ENCODE results near the gene TRIM61. TPM values are rescaled to one million over a fixed set of nuclear protein-coding genes. Genes with fewer than 3 reads are reported as not detected.

Gene TRIM61
- total and polyA plus RNA-seq, 9 of the 15 experiments (the other 6 are each of a cell fraction or from before 2014, with no cell fraction given), result 0.07 to 0.92 (median 0.42) TPM

DNA sequence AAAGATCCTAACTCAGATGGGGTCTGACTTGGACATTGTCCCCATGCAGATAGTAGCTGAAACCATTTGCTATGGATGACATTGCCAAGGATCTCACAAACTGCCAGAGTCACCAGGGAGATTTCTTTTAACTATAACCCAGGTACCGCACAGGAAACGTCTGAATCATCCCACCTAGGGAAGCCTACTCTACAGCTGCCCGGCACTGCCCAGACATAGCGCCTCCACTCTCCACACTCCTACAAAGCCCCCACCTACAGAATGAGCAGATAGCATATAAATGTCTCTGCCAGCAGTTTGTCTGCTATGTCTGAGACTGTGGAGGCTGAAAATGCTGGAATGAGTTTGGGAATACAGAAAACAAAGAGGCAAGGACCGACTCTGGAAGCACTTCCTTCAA, 32.3 kb downstream of the TRIM61 start (continued):
- TF ChIP-seq PYGO2 (tag; IDR thresholded peaks at IDR 0.05), result no peak

GRCh38 chr4:164943192-164943591, 34.3 kb downstream of the TRIM61 start:
- CTCF ChIA-PET (ENCODE audit: low intra/inter-chr PET ratio), result no interaction called here
- in situ Hi-C loops (cut with MboI) (no loop called here), intact Hi-C loops (cut with micrococcal nuclease) (no loop called here)
- Histone ChIP-seq H2AFZ (ENCODE audit: low read depth, low read length) (no peak overlapping the region), H3K27ac (ENCODE audit: extremely low read depth, low read depth, low read length) (no peak overlapping the region), H3K36me3 (ENCODE audit: control insufficient read depth, insufficient read depth, low read length) (no peaks in the 10 kb centered on the region), H3K9me3 (replicated peaks; ENCODE audit: control insufficient read depth, insufficient read depth, low read depth, low read length) (no peaks in the 10 kb centered on the region), H3K4me1 (replicated peaks in 1 of 2; ENCODE audit: control insufficient read depth in 2 of 2, insufficient read depth in 2 of 2, low read length in 2 of 2) (no peaks in the 10 kb centered on the region), H3K9me1 (ENCODE audit: control insufficient read depth, insufficient read depth, low read length) (no peaks in the 10 kb centered on the region), H3K79me2 (ENCODE audit: control insufficient read depth, insufficient read depth, low read length) (no peaks in the 10 kb centered on the region), H3K27me3 (ENCODE audit: control insufficient read depth in 2 of 2, insufficient read depth in 2 of 2, low read length in 2 of 2) (peaks cover 0 to 17% of the 10 kb centered on the region in 2 experiments; a peak in 2 of 5 replicates), H3K4me3 (no peak overlapping the region), H3K4me2 (ENCODE audit: insufficient read depth, low read length) (no peak overlapping the region), H3K9ac (ENCODE audit: insufficient read depth in 1 of 2, low read depth in 2 of 2, low read length in 2 of 2) (no peak overlapping the region), H4K20me1 (replicated peaks; ENCODE audit: control insufficient read depth, insufficient read depth, low read length) (no peaks in the 10 kb centered on the region)
- TF ChIP-seq IRF2 (CRISPR knock-in tag; IDR thresholded peaks at IDR 0.05), result no peak
- no peak for TF ChIP-seq ZNF280B (CRISPR knock-in tag; IDR thresholded peaks at IDR 0.05)
- TF ChIP-seq FOXJ2 (tag; IDR thresholded peaks at IDR 0.05), result no peak
- no peak for TF ChIP-seq THRAP3 (IDR thresholded peaks at IDR 0.05; ENCODE audit: borderline replicate concordance)
- no peak for TF ChIP-seq C11orf30 (IDR thresholded peaks at IDR 0.05; ENCODE audit: low read depth)
- no peak for TF ChIP-seq CCNT2 (IDR thresholded peaks at IDR 0.05; ENCODE audit: borderline replicate concordance, extremely low read depth, insufficient read length, low read depth, low read length)
- no peak for TF ChIP-seq SNRNP70 (optimal IDR thresholded peaks at IDR 0.05; ENCODE audit: low read depth, low read length)
- TF ChIP-seq ZNF140 (CRISPR knock-in tag; IDR thresholded peaks at IDR 0.05), result no peak
- no peak for TF ChIP-seq BRCA1 (IDR thresholded peaks at IDR 0.05)
- no peak for TF ChIP-seq BRCA1 (CRISPR knock-in tag; IDR thresholded peaks at IDR 0.05)
- TF ChIP-seq IFI16 (CRISPR knock-in tag; IDR thresholded peaks at IDR 0.05), result no peak
- TF ChIP-seq PCBP1 (IDR thresholded peaks at IDR 0.05; ENCODE audit: low read depth, low read length, poor library complexity, severe bottlenecking), result no peak
- no peak for TF ChIP-seq HLTF (IDR thresholded peaks at IDR 0.05)
- TF ChIP-seq GATAD2A (IDR thresholded peaks at IDR 0.05), result no peak
- TF ChIP-seq GATAD2B (IDR thresholded peaks at IDR 0.05; ENCODE audit: borderline replicate concordance), result no peak
- no peak for TF ChIP-seq U2AF2 (optimal IDR thresholded peaks at IDR 0.05; ENCODE audit: low read depth, low read length)
- TF ChIP-seq RUNX1 (IDR thresholded peaks at IDR 0.05; ENCODE audit: low read depth), result no peak
- TF ChIP-seq NCOR1 (IDR thresholded peaks at IDR 0.05), result no peak
- FAIRE-seq, result no peak
- WGBS (ENCODE audit: insufficient coverage, low coverage, missing lambda C conversion rate), result under 1% methylated on average over 8 of the region's 9 CpGs
- DNase-seq (ENCODE audit: extremely low read depth in 1 of 4, low spot score in 3 of 4), result no peak
- ATAC-seq, result no peak
- no TSS peak for BruUV-seq (replicated peaks)
- POLR2A ChIA-PET, result no interaction called here

Measured in K562 (cell line).